SKM-1 (cell line): Measurements from ENCODE around the gene GPALPP1.
A peak's percentile ranks its signal among the peaks of the same experiment; 100 is the strongest.
"Not testable (repeated sequence)": the region's sequence is repeated elsewhere in the genome, so short reads cannot be mapped to it uniquely, and the experiment has no call there.

Experiments
- DNase-seq: peaks from one replicate; lab custom pipeline; 2025; ENCODE audit not compliant: unreplicated experiment; lab: John Stamatoyannopoulos, UW

Gene GPALPP1

GRCh38 chr13:45060062-45060461 is 70.7 kb downstream of the GPALPP1 start:
- DNase-seq: no peak

DNA sequence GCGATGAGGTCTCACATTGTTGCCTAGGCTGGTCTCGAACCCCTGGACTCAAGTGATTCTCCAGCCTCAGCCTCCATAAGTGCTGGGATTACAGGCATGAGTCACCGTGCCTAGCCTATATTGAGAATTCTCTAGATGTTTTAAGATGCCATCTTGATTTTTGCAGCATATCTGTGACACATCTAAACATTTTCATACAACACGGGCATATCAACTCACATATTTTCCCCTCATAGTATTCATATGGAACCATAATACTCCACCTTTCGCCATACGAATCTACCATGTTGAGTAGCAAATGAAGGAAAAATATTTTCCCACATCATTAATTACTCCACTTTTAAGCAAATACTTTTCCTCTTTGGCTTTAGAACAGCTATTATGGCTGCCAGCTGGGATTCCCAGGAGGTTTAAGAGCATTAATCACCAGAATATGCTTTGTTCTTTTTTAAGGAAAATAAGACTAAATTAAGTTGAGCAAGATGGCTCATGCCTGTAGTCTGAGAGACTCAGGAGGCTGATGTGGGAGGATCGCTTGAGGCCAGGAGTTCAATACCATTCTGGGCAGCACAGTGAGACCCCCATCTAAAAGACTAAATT is 74.0 kb downstream of the GPALPP1 start:
- DNase-seq: no peak

GRCh38 chr13:45063889-45064288 is 74.6 kb downstream of the GPALPP1 start:
- DNase-seq: not testable (repeated sequence)

- DNase-seq: no peak
Observed at GRCh38 chr13:45064889-45065288, 75.6 kb downstream of the GPALPP1 start.

DNA sequence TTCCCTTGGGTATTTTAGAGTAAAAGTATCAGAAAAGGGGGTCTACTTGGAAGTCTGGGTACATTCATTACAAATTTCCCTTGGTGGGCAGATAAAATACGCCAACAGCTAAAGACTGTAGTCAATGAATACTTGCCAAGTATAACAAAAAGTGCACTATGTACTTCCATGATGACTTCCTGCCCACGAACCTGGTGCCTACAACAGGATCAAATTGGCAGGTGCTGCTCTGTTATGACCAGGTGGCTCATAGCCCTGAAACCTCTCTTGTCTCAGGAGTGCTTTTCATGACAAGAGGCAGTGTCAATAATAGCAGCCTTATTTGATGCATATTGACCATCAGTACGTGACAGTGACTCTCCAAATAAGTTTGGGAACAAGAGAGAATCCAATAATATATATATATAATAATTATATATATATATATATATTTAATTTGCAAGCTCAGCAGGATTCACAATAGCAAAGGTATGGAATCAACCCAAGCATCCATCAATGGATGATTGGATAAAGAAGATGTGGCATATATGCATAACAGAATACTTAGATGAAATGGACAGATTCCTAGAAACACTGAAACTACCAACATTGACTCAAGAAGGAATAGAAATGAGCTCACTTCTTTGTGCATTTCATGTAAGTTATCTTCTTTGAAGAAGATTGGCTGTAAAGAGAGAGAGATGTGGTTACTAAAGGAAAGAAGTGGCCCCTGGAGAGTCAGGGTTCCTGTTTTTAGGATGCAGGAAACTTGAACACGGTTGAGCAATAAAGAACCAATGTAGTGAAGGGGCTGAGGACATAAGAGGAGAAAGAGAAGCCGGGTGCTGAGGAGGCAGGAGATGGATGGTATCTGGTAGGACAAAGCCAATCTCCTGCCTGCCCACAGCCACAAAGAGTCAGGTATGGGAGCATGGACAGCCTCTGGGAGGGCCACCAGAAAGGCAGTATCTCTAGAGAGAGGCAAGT is 79.0 kb downstream of the GPALPP1 start:
- peak; percentile 68 for DNase-seq

DNA sequence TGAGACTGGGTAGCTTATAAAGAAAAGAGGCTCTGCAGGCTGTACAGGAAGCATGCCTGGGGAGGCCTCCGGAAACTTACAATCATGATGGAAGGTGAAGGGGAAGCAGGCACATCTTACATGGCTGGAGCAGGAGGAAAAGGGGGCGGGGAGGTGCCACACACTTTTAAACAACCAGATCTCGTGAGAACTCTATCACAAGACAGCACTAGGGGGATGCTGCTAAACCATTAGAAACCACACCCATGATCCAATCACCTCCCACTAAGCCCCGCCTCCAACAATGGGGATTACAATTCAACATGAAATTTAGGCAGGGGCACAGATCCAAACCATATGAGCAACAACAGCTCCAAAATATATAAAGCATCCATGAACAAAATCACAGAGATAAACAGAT is 84.5 kb downstream of the GPALPP1 start:
- no peak for DNase-seq

GRCh38 chr13:45074721-45075120 is 85.4 kb downstream of the GPALPP1 start:
- DNase-seq: no peak

GRCh38 chr13:45078003-45078402 is 88.7 kb downstream of the GPALPP1 start:
- no peak for DNase-seq
